A673 (cell line): ENCODE results near the gene SPATA24.

Source experiments
- EZH2 ChIP-seq: fragments of 200-600 bp; sonication (generic); IDR thresholded peaks from 2 replicates; pipeline ENCODE4 v1.6.1; 2017; ENCODE audit warnings: borderline replicate concordance, low read depth, mild to moderate bottlenecking, mixed read lengths, antibody characterized with exemption, low read length; ENCODE audit not compliant: poor library complexity, severe bottlenecking
- TF ChIP-seq, protein P1 (sequence below): fragments of 300-800, 200-600 bp; sonication (generic); conservative IDR thresholded peaks from 2 replicates; pipeline ENCODE4 v1.5.1; 2017; ENCODE audit warnings: low read depth, mild to moderate bottlenecking, antibody characterized with exemption, low read length, moderate library complexity, mixed read lengths

DNA sequence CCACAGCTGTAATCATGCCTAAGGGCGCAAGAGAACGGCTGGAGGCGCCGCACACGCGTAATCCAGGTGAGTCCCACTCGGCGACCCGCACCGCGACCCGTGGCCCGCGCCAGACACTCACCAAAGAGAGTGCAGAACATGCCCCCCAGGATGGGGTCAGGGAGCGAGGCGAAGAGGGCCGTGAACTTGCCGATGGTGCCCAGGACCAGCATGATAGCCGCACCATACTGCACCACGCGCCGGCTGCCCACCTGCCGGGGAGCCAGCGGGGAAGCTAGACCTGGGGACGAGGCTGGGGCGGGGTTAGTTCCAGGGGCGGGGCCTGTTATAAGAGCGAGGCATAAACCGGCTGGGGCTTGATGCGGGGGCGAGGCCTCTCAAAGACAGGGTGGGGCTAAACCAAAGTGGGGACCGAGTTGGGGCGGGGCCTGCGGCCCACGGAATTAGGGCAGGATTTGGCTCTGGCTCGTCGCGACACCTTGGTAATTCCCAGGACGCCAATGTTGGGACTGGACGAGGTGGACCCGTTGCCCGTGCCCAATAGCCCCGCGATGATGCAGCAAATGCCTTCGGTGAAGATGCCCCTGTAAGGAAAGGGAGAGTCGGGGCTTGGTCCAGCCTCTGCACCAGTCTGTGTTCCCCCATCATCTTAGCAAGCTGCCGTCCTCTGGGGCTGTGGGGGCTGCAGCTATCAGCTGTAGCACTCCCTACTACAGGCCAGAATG, 25.6 kb downstream of the SPATA24 start:
- TF ChIP-seq, protein P1, sequence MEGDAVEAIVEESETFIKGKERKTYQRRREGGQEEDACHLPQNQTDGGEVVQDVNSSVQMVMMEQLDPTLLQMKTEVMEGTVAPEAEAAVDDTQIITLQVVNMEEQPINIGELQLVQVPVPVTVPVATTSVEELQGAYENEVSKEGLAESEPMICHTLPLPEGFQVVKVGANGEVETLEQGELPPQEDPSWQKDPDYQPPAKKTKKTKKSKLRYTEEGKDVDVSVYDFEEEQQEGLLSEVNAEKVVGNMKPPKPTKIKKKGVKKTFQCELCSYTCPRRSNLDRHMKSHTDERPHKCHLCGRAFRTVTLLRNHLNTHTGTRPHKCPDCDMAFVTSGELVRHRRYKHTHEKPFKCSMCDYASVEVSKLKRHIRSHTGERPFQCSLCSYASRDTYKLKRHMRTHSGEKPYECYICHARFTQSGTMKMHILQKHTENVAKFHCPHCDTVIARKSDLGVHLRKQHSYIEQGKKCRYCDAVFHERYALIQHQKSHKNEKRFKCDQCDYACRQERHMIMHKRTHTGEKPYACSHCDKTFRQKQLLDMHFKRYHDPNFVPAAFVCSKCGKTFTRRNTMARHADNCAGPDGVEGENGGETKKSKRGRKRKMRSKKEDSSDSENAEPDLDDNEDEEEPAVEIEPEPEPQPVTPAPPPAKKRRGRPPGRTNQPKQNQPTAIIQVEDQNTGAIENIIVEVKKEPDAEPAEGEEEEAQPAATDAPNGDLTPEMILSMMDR: no peak
- no peak for TF ChIP-seq EZH2
